K562 (cell line): ENCODE results near the gene COQ7. TPM values are rescaled to one million over a fixed set of nuclear protein-coding genes. Genes with fewer than 3 reads are reported as not detected.

Experiments
- DACH1 ChIP-seq: fragments of 450-650 bp; IDR thresholded peaks from 2 replicates; pipeline ENCODE4 v1.6.1; 2018; ENCODE audit not compliant: partially characterized antibody
- E2F6 ChIP-seq, 2 experiments: IDR thresholded peaks; 2 replicates each; pipeline ENCODE4 v1.6.1; 2011; ENCODE audit warnings: borderline replicate concordance in 1 of 2, control low read depth in 1 of 2, low read depth in 1 of 2, low read length in 1 of 2, mild to moderate bottlenecking in 1 of 2, mixed read lengths in 1 of 2, moderate library complexity in 1 of 2; ENCODE audit not compliant: insufficient read depth in 1 of 2, insufficient read length in 1 of 2, poor library complexity in 1 of 2, severe bottlenecking in 1 of 2; ENCODE audit errors: extremely low read depth in 1 of 2
- ESRRB ChIP-seq: fragments of 250-450 bp; sonication (Bioruptor Pico); IDR thresholded peaks from 2 replicates; pipeline ENCODE4 v1.5.0; 2020; ENCODE audit warnings: mild to moderate bottlenecking, moderate library complexity, borderline replicate concordance
- HNRNPUL1 ChIP-seq: fragments of 200-400 bp; formaldehyde crosslinking; IDR thresholded peaks from 2 replicates; pipeline ENCODE4 v1.6.1; 2017; ENCODE audit warnings: low read length
- MAFK ChIP-seq: IDR thresholded peaks from 2 replicates; pipeline ENCODE4 v1.6.1; 2011; ENCODE audit warnings: low read length, improper control_type of control experiment
- NELFE ChIP-seq: IDR thresholded peaks from 2 replicates; pipeline ENCODE4 v1.6.1; 2011; ENCODE audit warnings: mild to moderate bottlenecking; ENCODE audit not compliant: insufficient read depth, insufficient read length
- NR3C1 ChIP-seq: sonication (generic); formaldehyde crosslinking; IDR thresholded peaks from 2 replicates; pipeline ENCODE4 v1.8.1; 2022; ENCODE audit warnings: missing genetic modification reagents
- RB1 ChIP-seq: fragments of 450-650 bp; IDR thresholded peaks from 2 replicates; pipeline ENCODE4 v1.6.1; 2017; ENCODE audit warnings: low read depth, mild to moderate bottlenecking
- RREB1 ChIP-seq: fragments of 250-450 bp; sonication (Bioruptor Pico); IDR thresholded peaks from 2 replicates; pipeline ENCODE4 v1.4.0; 2020
- SMAD3 ChIP-seq: fragments of 450-650 bp; formaldehyde crosslinking; conservative IDR thresholded peaks from 2 replicates; pipeline ENCODE4 v1.4.0; 2020; ENCODE audit warnings: mild to moderate bottlenecking
- THAP12 ChIP-seq: fragments of 250-450 bp; sonication (Bioruptor Pico); IDR thresholded peaks from 2 replicates; pipeline ENCODE4 v1.9.0; 2021; ENCODE audit warnings: mild to moderate bottlenecking, inconsistent platforms
- ZNF449 ChIP-seq: fragments of 250-450 bp; sonication (Bioruptor Pico); IDR thresholded peaks from 2 replicates; pipeline ENCODE4 v1.8.0; 2022; ENCODE audit warnings: moderate library complexity, mild to moderate bottlenecking, inconsistent platforms
- ZNF586 ChIP-seq: fragments of 450-650 bp; formaldehyde crosslinking; conservative IDR thresholded peaks from 2 replicates; pipeline ENCODE4 v1.4.0; 2020; ENCODE audit warnings: mild to moderate bottlenecking, moderate library complexity
- ZNF655 ChIP-seq: fragments of 250-450 bp; sonication (Bioruptor Pico); IDR thresholded peaks from 2 replicates; pipeline ENCODE4 v1.5.0; 2021
- polyA plus RNA-seq, 8 experiments: library from polyadenylated mRNA; depleted of rRNA in 4 of 8; stranded (reverse) in 5 of 8; unstranded in 3 of 8; fragments of >200 nt; fragmentation: Nextera tagmentation in 2 of 8; fragmentation: Illumina TruSeq in 1 of 8; extraction: Ambion mirVana in 2 of 8; extraction: Trizol in 1 of 8; gene quantifications; 2 replicates each; pipeline versions ENCODE4 v1.2.1 to v1.2.3, GENCODE V29; 2011 to 2014; ENCODE audit warnings: inconsistent platforms in 1 of 8, missing spikeins in 1 of 8
- total RNA-seq, 7 experiments: library from RNA; depleted of rRNA in 6 of 7; stranded (reverse); fragments of >200 nt in 6 of 7; fragmentation: Illumina TruSeq in 2 of 7; extraction: Trizol in 2 of 7; gene quantifications; 2 replicates each; pipeline versions ENCODE4 v1.2.1 to v1.2.3, GENCODE V29; 2011 to 2021; ENCODE audit warnings: low replicate concordance in 1 of 7

The COQ7 gene
- total and polyA plus RNA-seq, 9 of the 15 experiments (the other 6 are each of a cell fraction or from before 2014, with no cell fraction given) = 2.3 to 26.1 (median 15.2) TPM

- TF ChIP-seq ZNF586 (CRISPR knock-in tag) (no peak), DACH1 (no peak), RREB1 (CRISPR knock-in tag) (no peak), NELFE (no peak), ZNF449 (CRISPR knock-in tag) (no peak), HNRNPUL1 (no peak), SMAD3 (CRISPR knock-in tag) (peak; percentile 67; the same call in 1 of the 2 replicates), ZNF655 (CRISPR knock-in tag) (no peak), THAP12 (CRISPR knock-in tag) (no peak), NR3C1 (no peak), RB1 (peak; percentile 65; the same call in 1 of the 2 replicates), E2F6 (IDR thresholded peaks at IDR 0.05; ENCODE audit: borderline replicate concordance in 1 of 2, extremely low read depth in 1 of 2, insufficient read depth in 1 of 2, insufficient read length in 1 of 2, low read depth in 1 of 2, low read length in 1 of 2, poor library complexity in 1 of 2, severe bottlenecking in 1 of 2) (peak in 1 of 2 experiments; percentile 23), ESRRB (no peak), MAFK (peak; percentile 28; the same call in 1 of the 2 replicates)
Observed at GRCh38 chr16:19067349-19068236, at the start of gene COQ7 (continued).
